HG02943 (cell line): ENCODE measurements around the gene DYNLT1.
"Not testable (repeated sequence)": the region's sequence is repeated elsewhere in the genome, so short reads cannot be mapped to it uniquely, and the experiment has no call there.

ENCODE experiments used
- ATAC-seq: cut with Tn5 transposase; IDR thresholded peaks from one replicate; pipeline ENCODE4 v1.9.1; 2021; ENCODE audit warnings: mild to moderate bottlenecking, low read depth, moderate library complexity; ENCODE audit not compliant: unreplicated experiment

DYNLT1 gene

DNA sequence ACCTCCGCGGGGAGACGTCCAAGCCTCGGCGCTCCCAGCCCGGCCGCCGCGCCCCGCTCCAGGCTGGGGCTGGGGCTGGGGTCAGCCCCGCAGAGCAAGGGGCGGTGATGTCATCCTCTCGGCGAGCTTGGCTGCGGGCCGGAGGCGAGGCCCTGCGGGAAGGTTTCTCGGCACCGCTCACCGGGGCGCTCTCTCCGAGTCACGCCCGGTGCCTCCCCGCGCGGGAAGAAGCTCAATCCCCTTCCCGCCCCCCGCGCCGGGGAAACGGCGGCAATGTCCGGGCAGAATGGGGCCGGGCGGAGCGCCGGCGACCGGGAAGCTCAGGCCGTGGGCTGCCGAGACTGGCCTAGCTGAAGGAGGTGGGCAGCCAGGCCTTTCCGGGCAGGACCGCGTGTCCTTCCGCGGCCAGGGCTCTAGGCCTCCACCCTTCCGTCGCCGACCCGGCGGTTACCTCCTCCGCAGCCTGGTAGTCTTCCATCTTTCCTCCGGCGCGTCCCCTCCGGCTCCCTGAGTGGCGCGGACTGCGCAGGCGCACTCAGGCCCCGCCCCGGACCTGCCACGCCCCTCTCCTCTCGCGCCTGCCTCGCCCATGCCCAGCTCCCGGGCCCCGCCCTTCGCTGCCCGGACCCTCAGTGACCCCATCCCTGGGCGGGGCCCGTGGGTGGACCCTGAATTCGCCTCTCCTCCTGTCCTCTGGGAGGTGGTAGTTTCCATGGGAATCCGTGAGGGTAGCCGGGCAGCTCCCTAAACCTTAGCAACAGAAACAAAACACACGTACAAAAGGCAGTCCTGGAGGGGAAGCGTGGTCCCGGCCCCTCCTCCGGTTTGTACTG is at the start of gene DYNLT1:
DYNLT1 (minus strand) TSS at position 513 of the 833 bp plus-strand sequence; CDS start at position 478, 35 bp downstream.
- ATAC-seq = peak; percentile 57

GRCh38 chr6:158688860-158689259 is 44.3 kb upstream of the DYNLT1 start:
- ATAC-seq = no peak

DNA sequence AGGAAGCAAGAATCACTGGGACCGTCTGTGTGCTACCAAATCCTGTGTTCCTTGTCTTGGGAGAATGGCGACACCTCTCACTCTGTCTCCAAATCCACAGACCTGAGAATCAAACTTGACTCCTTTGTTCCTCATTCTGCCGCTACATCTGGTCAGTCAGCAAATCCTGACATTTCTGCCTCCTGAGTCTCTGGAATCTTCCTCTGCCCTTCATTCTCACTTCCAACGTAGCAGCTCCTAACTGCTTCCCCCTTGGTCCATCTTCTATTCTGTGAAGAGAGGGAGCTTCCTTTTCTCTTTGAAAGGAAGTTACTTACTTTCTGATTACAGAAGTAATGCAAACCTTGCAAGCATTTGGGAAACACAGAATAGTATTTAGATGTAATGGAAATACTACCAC is 43.0 kb upstream of the DYNLT1 start:
- no peak for ATAC-seq

GRCh38 chr6:158686791-158687381 is 42.3 kb upstream of the DYNLT1 start:
- no peak for ATAC-seq

DNA sequence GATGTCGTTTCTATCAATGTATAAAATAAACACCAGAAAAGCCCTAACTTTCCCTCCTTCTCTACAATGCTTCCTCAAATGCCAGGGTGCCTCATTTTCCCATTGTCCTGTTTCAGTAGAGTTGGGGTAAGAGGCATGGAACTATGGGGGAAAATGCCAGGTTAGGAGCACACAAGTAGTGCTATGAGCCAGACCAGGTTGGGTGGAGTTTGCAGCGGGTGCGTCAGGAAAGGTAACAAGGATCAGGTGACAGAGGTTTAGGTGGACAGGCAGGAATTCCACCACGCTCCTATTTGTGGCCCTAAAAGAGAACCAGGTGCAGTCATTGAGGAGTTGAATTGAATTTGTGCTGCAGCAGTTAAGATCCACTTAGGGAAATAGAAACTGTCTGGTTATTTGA is 41.8 kb upstream of the DYNLT1 start:
- ATAC-seq = no peak

DNA sequence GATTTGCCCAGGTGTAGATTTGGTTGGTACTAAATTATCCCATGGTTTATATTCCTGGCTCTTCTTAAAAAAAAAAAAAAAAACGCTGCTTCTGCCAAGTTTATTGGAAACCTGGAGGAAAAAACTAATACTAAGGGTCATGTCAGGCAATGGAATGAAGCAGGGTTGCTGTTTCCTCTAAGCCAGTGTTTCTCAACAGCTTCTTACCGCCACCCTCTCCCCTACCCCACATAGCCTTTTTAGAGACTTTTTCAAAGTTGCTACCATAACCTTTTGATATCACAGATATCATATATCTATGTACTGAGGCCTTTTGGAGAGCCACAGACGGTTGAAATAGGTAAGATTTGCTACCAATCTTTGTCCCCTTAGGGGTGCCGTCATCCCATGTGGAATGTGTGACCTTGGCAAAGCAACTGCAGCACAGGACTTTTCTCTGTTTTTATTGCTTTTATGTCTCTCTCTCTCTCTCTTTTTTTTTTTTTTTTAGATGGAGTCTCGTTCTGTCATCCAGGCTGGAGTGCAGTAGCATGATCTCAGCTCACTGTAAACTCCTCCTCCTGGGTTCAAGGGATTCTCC is 40.3 kb upstream of the DYNLT1 start:
- ATAC-seq = no peak

DNA sequence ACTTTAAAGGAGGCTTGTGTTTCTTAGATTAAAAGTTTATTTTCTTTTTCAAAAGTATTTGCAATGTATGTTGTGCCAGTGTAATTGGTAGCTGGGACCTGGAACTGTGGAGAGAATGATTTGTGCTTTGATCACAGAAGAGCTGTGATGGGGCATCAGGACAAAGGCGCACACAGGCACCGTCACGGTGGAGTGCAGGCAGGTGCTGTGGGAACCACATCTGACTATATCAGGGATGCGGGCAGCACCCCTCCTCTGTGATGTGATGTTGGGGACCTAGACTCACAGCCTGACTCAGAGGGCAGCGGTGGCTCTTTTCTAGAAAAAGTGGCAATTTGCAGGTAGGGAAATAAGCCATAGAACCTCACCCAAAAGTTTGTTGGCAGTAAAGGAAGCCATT is 39.8 kb upstream of the DYNLT1 start:
- no peak for ATAC-seq

GRCh38 chr6:158680481-158680880 is 35.9 kb upstream of the DYNLT1 start:
- ATAC-seq = no peak

DNA sequence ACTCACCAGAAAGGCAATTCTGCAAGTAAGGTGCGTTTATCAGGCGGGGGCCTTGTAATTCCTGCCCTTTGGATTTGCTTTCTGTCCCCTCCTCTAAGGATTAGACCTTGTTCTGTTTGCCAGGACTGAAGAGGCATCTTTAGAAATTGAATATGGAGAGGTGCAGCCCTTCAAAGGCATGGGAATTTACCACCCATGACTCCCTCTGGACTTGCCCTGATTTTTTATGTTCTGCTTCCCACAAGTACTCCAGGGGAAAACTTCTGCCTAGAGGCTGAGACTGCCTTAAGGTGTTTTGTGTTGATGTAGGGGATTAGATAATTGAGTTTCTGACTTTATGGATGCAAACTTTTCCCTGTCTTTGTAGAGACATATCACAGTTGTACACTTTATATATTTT is 35.5 kb upstream of the DYNLT1 start:
- no peak for ATAC-seq

- no peak for ATAC-seq
These were observed 33.5 kb upstream of the DYNLT1 start for GRCh38 chr6:158677906-158678578.

GRCh38 chr6:158677094-158677493 is 32.6 kb upstream of the DYNLT1 start:
- not testable (repeated sequence) for ATAC-seq

GRCh38 chr6:158674342-158675131 is 30.0 kb upstream of the DYNLT1 start:
- ATAC-seq = no peak

DNA sequence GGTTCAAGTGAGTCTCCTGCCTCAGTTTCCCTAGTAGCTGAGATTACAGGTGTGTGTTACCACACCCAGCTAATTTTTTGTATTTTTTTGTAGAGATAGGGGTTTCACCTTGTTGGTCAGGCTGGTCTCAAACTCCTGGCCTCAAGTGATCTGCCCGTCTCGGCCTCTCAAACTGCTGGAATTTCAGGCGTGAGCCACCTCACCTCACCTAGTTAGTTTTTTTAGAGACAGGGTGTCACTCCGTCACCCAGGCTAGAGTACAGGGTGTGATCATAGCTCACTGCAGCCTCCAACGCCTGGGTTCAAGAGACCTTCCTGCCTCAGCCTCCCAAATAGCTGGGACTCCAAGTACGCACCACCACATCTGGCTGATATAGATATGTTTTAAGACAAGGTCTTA is 28.2 kb upstream of the DYNLT1 start:
- ATAC-seq = no peak

GRCh38 chr6:158672119-158672518 is 27.6 kb upstream of the DYNLT1 start:
- ATAC-seq = not testable (repeated sequence)

DNA sequence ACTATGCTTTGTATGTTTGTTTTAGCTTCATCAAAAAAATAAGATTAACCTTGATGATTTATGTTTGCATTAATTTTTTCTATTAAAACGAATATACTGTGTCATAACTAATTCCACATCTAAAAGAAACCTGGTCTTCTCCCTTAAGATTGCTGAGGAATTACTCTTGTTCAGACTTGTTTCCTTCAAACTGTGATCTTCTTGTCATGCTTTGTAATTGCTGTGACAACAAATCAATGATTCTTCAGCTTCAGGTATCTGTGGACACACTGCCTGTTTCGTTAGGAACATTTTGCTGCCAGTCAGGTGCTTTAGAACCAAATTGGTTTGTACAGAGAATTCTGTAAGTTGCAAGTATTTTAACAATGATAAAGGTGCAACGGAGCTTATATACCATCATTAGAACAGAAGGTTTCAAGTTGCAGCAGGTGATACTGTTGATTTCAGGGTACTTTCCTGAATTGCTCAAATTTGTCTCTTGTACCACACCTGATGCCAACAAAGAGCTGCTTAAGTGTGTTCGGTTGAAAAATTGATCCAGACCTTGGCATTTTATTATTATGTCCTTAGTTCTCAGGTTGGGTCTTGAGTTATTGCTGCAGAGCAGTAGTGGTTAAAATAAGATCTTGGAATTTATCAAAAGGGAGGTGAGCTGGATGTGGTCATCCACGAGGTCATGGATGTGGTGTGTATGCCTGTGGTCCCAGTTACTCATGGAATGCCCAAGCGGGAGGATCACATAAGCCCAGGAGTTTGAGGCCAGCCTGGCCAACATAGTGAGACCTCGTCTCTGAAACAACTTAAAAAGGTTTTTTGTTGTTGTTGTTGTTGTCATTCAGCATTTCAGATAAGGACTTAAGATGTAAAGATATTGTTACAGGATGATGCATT is 24.8 kb upstream of the DYNLT1 start:
- no peak for ATAC-seq

- ATAC-seq = no peak
These were observed 24.2 kb upstream of the DYNLT1 start for GRCh38 chr6:158668707-158669103.

GRCh38 chr6:158667360-158667981 is 22.9 kb upstream of the DYNLT1 start:
- no peak for ATAC-seq

GRCh38 chr6:158666628-158667359 is 22.3 kb upstream of the DYNLT1 start:
- ATAC-seq = no peak
